AG04449 (cell line): ENCODE results near the gene POLR3C.

Source experiments
- CTCF ChIA-PET: fragments of 350-600 bp; formaldehyde crosslinking; extraction: SDS; loops from one replicate; lab custom pipeline; 2021; ENCODE audit warnings: antibody characterized with exemption; lab: Yijun Ruan, JAX
- POLR2A ChIA-PET: fragments of 400-600, 350-600 bp; formaldehyde crosslinking; extraction: SDS; loops from one replicate; lab custom pipeline; 2020; ENCODE audit warnings: antibody characterized with exemption, inconsistent platforms; lab: Yijun Ruan, JAX
- DNase-seq: peaks from one replicate; pipeline ENCODE4 v3.0.0-alpha.2; 2010; ENCODE audit warnings: low read depth, low spot score
- H3K4me3 ChIP-seq: 2 replicates; pipeline ENCODE4 v1.5.1; 2011; ENCODE audit warnings: low read depth, mild to moderate bottlenecking, control low read depth, low read length
- TF ChIP-seq, protein P1 (sequence below): IDR thresholded peaks from one replicate; pipeline ENCODE4 v1.5.1; 2011; ENCODE audit warnings: mild to moderate bottlenecking, moderate library complexity, low read length, control low read depth, inconsistent platforms; ENCODE audit not compliant: insufficient read depth; ENCODE audit errors: missing control alignments

Gene POLR3C

GRCh38 chr1:145858238-145858900 is 34.4 kb downstream of the POLR3C start:
- ChIA-PET CTCF (interaction anchor here (0.8 to 10.1 kb wide), 14 partner anchors 12 to 159 kb away, joined by 3 to 220 read pairs (median 4); partner anchors contain the start of genes ITGA10, NUDT17 and RBM8A), POLR2A (interaction anchor here (0.6 to 3.0 kb wide), 13 partner anchors 11 to 105 kb away, joined by 3 to 80 read pairs (median 6); partner anchors contain the start of genes ANKRD34A, ANKRD35, LIX1L and NUDT17)
- TF ChIP-seq, protein P1, sequence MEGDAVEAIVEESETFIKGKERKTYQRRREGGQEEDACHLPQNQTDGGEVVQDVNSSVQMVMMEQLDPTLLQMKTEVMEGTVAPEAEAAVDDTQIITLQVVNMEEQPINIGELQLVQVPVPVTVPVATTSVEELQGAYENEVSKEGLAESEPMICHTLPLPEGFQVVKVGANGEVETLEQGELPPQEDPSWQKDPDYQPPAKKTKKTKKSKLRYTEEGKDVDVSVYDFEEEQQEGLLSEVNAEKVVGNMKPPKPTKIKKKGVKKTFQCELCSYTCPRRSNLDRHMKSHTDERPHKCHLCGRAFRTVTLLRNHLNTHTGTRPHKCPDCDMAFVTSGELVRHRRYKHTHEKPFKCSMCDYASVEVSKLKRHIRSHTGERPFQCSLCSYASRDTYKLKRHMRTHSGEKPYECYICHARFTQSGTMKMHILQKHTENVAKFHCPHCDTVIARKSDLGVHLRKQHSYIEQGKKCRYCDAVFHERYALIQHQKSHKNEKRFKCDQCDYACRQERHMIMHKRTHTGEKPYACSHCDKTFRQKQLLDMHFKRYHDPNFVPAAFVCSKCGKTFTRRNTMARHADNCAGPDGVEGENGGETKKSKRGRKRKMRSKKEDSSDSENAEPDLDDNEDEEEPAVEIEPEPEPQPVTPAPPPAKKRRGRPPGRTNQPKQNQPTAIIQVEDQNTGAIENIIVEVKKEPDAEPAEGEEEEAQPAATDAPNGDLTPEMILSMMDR = no peak
- peak overlapping the region; percentile 92 for H3K4me3 ChIP-seq
- no peak for DNase-seq

DNA sequence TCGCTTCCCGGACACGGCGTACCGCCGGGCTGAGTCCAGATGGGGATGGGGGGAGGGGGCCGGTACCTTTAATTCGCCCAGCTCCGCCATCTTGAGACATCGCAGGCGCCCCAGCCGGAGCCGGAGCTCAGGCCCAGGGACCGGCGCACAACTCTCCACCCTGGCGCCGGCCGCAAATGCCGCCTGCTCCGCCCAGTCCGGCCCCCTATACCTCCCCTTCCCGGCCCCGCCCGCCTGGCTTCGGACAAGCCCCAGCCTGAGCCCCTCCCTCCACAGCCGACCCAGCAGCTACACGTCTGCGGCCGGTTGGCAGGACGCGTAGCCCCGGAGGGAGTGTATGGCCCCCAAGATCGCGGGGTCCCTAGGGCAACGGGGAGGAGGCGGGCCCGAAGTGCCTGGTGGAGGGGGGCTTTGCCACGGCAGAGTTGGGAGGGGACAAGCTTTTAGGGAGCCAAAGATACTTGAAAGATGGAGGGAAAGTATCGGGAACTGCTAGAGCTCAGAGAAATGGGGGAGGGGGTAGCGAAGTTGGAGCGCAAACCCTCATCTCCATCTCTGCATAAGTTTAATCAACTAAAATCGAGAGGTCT is 35.0 kb downstream of the POLR3C start, which contains the start of gene PIAS3:
Gene PIAS3 (minus strand): TSS at position 181 of the 590 bp plus-strand sequence. CDS start 91 bp downstream, at position 90.
- peak; percentile 64 for DNase-seq
- ChIA-PET POLR2A (interaction anchor here (0.6 to 3.0 kb wide), 16 partner anchors 10 to 193 kb away, joined by 3 to 80 read pairs (median 5); partner anchors contain the start of genes ANKRD34A, ANKRD35, LIX1L and NUDT17), CTCF (interaction anchor here (0.9 to 10.1 kb wide), 18 partner anchors 12 to 158 kb away, joined by 3 to 220 read pairs (median 4); partner anchors contain the start of genes ANKRD35, ITGA10, NUDT17 and RBM8A)
- TF ChIP-seq, protein P1 = no peak
- H3K4me3 ChIP-seq = peak within 1 kb of the TSS; percentile 92

GRCh38 chr1:145859491-145860023 is 35.6 kb downstream of the POLR3C start:
- POLR2A ChIA-PET = interaction anchor here (0.6 to 3.0 kb wide), 14 partner anchors 9 to 192 kb away, joined by 3 to 80 read pairs (median 6); partner anchors contain the start of genes ANKRD34A, ANKRD35, LIX1L and NUDT17
- H3K4me3 ChIP-seq = peak overlapping the region; percentile 92
- CTCF ChIA-PET = interaction anchor here (0.9 to 10.1 kb wide), 14 partner anchors 11 to 157 kb away, joined by 3 to 220 read pairs (median 5); partner anchors contain the start of genes ANKRD35, ITGA10, NUDT17 and RBM8A
- DNase-seq = no peak
- TF ChIP-seq, protein P1 = peak; percentile 4

DNA sequence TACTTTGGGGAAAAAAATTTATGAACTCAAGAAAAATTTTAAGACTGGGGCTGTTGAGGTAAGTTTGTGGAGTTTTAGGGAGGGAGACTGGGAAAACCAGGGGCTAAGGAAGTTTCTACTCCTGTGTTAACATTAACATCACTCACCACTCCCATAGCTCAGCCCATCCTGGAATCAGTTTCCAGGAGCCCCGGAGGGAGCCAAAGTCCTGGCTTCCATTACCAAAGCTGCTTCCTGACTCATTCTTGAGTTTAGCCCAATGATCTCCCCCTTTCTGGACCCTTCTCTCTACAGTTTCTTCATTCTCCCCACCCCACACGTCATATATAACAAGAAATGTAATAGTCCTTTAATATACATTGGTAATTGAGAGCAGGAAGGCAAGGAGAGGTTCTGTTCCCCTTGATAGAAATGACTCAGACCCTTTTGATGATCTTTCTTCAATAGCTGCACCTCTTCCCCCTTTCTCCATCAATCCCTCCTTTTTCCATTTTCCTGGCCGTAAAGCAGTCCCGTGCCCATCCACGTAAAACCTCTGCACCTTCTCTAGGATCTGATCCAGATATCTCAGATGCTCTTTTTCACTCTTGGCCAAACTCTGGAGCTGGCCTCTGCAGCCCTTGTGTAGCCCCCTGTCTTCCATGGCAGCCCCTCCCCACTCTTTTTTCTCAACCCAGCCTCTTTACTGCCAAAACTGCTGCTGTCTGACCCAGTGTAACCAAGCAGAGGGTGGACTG is 39.5 kb downstream of the POLR3C start:
- H3K4me3 ChIP-seq = no peak overlapping the region
- no peak for DNase-seq
- ChIA-PET POLR2A (no interaction called here), CTCF (interaction anchor here (0.7 to 10.1 kb wide), 5 partner anchors 9 to 28 kb away, joined by 3 to 220 read pairs (median 6); partner anchors contain the start of gene NUDT17)
- TF ChIP-seq, protein P1 = no peak

DNA sequence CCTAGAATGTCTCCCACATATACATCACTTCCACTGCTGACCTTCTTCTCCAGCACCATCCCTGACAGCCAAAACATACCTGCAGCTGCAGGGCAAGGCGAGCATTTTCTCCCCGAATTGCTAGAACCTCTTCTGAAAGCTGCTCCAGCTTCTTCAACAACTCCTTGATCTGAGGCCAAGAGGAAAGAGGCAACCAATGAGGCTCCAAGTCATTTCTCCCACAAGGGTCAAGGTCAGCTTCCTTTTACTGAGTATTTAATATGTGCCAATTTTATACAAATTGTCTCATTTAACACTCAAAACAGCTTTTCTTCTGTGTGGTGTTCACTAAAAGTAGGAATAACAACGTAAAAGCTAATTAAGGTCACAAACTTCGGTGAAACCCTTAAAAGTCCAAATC is 44.2 kb downstream of the POLR3C start:
- TF ChIP-seq, protein P1 = no peak
- ChIA-PET POLR2A (interaction anchor here (1.2 kb wide), 1 partner anchor 9 kb away, joined by 3 read pairs; no protein-coding TSS in a partner anchor), CTCF (interaction anchor here (0.6 to 3.1 kb wide), 4 partner anchors 11 to 81 kb away, joined by 3 to 19 read pairs (median 4); no protein-coding TSS in a partner anchor)

More for the DNA sequence above, 44.2 kb downstream of the POLR3C start:
- no peak overlapping the region for H3K4me3 ChIP-seq
- no peak for DNase-seq
